Left ventricle myocardium inferior (tissue), 1 donor: ENCODE data around the gene THSD8. TPM values are rescaled to one million over a fixed set of nuclear protein-coding genes. Genes with fewer than 3 reads are reported as not detected.

ENCODE experiments used
- DNase-seq: peaks from one replicate; pipeline ENCODE4 v3.0.0-alpha.2; 2020
- H3K27ac ChIP-seq: fragments of 200-600 bp; replicated peaks from 2 replicates; pipeline ENCODE4 v1.8.0; 2021
- H3K27me3 ChIP-seq: fragments of 200-600 bp; 2 replicates; pipeline ENCODE4 v1.8.0; 2021; ENCODE audit warnings: low read depth
- H3K36me3 ChIP-seq: fragments of 200-600 bp; 2 replicates; pipeline ENCODE4 v1.8.0; 2021
- H3K4me1 ChIP-seq: fragments of 200-600 bp; 2 replicates; pipeline ENCODE4 v1.8.0; 2021
- H3K4me3 ChIP-seq: fragments of 200-600 bp; 2 replicates; pipeline ENCODE4 v1.8.0; 2021; ENCODE audit warnings: mild to moderate bottlenecking, moderate library complexity
- H3K9me3 ChIP-seq: fragments of 200-600 bp; replicated peaks from 2 replicates; pipeline ENCODE4 v1.8.0; 2021
- intact Hi-C: fragments of 100-400 bp; cut with micrococcal nuclease; formaldehyde crosslinking; loops from one replicate; pipeline ENCODE4 v1.11.0; 2022
- total RNA-seq: library from RNA; stranded (reverse); fragmentation: NEBNext Ultra II Directional; extraction: Animal tissue kit (Norgen Biotek cat#: 25700); gene quantifications from one replicate; pipeline ENCODE4 v1.2.1, GENCODE V29; 2021
- TF ChIP-seq, protein P1 (sequence below): fragments of 200-600 bp; IDR thresholded peaks from 2 replicates; pipeline ENCODE4 v1.8.0; 2021; ENCODE audit warnings: antibody characterized with exemption, mild to moderate bottlenecking, borderline replicate concordance
- donor health status: DM: no; HTN: yes; CAD: no; lungs with severe emphysema.

The THSD8 gene
- total RNA-seq, 1 donor from 2014 or later: 2.7 TPM

DNA sequence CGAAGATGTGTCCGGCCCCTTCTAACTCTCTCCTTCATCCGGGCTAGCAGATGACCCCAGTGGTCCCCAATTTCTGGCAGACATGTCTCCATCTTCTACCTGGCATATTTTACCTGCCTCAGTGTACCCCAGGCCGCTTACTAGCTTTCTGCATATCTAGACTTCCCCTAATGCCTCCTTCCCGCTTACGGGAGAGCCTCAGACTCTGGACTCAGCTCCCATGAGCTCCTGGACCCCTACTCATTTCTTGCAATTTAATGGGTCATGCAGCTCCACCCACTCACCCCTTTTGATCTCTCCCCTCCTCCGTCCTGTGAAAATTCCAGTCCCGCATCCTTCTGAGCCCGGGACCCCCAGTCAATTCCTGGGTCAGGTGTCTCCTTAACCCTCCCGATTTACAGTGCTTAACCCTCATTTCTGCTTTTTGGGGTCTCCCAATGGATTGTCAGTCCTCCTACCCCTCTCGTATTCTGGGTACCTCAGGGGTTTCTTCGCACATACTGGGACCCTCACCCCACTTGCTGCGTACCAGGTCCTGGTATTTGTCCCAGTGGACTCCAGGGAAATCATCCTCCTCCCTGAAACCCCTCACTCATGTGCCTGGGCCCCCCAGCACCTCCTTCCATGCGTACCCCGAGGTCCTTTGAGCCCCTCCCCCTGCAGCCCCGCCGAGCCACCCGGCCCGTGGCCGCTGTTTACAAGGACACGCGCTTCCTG, 11.1 kb upstream of the THSD8 start:
- Histone ChIP-seq H3K4me1 (peaks cover 85% of the 10 kb centered on the region), H3K4me3 (peak overlapping the region; percentile 76), H3K27ac (peak overlapping the region; percentile 96), H3K9me3 (no peaks in the 10 kb centered on the region), H3K36me3 (no peaks in the 10 kb centered on the region), H3K27me3 (no peaks in the 10 kb centered on the region)
- intact Hi-C loops: no loop called here
- DNase-seq: no peak
- TF ChIP-seq, protein P1, sequence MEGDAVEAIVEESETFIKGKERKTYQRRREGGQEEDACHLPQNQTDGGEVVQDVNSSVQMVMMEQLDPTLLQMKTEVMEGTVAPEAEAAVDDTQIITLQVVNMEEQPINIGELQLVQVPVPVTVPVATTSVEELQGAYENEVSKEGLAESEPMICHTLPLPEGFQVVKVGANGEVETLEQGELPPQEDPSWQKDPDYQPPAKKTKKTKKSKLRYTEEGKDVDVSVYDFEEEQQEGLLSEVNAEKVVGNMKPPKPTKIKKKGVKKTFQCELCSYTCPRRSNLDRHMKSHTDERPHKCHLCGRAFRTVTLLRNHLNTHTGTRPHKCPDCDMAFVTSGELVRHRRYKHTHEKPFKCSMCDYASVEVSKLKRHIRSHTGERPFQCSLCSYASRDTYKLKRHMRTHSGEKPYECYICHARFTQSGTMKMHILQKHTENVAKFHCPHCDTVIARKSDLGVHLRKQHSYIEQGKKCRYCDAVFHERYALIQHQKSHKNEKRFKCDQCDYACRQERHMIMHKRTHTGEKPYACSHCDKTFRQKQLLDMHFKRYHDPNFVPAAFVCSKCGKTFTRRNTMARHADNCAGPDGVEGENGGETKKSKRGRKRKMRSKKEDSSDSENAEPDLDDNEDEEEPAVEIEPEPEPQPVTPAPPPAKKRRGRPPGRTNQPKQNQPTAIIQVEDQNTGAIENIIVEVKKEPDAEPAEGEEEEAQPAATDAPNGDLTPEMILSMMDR: no peak

DNA sequence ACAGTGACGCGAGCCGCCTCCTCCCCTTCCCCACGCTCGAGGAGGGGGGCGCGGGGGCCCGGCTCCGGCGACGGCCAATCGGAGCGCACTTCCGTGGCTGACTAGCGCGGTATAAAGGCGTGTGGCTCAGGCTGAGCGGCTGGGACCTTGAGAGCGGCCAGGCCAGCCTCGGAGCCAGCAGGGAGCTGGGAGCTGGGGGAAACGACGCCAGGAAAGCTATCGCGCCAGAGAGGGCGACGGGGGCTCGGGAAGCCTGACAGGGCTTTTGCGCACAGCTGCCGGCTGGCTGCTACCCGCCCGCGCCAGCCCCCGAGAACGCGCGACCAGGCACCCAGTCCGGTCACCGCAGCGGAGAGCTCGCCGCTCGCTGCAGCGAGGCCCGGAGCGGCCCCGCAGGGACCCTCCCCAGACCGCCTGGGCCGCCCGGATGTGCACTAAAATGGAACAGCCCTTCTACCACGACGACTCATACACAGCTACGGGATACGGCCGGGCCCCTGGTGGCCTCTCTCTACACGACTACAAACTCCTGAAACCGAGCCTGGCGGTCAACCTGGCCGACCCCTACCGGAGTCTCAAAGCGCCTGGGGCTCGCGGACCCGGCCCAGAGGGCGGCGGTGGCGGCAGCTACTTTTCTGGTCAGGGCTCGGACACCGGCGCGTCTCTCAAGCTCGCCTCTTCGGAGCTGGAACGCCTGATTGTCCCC, 10.4 kb upstream of the THSD8 start, which contains the start of gene JUNB:
Gene JUNB (plus strand): TSS at position 142 of the 706 bp plus-strand sequence. CDS start 286 bp downstream, at position 428.
- intact Hi-C loops: no loop called here
- peaks cover 85% of the 10 kb centered on the region for H3K4me1 ChIP-seq

DNA sequence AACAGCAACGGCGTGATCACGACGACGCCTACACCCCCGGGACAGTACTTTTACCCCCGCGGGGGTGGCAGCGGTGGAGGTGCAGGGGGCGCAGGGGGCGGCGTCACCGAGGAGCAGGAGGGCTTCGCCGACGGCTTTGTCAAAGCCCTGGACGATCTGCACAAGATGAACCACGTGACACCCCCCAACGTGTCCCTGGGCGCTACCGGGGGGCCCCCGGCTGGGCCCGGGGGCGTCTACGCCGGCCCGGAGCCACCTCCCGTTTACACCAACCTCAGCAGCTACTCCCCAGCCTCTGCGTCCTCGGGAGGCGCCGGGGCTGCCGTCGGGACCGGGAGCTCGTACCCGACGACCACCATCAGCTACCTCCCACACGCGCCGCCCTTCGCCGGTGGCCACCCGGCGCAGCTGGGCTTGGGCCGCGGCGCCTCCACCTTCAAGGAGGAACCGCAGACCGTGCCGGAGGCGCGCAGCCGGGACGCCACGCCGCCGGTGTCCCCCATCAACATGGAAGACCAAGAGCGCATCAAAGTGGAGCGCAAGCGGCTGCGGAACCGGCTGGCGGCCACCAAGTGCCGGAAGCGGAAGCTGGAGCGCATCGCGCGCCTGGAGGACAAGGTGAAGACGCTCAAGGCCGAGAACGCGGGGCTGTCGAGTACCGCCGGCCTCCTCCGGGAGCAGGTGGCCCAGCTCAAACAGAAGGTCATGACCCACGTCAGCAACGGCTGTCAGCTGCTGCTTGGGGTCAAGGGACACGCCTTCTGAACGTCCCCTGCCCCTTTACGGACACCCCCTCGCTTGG, 9.6 kb upstream of the THSD8 start:
- peak overlapping the region; percentile 76 for H3K4me3 ChIP-seq
- intact Hi-C loops: no loop called here
- no peaks in the 10 kb centered on the region for H3K27me3 ChIP-seq
- H3K36me3 ChIP-seq: peaks cover 5% of the 10 kb centered on the region
- peak overlapping the region; percentile 96 for H3K27ac ChIP-seq
- peak; percentile 75 for DNase-seq
- H3K4me1 ChIP-seq: peaks cover 77% of the 10 kb centered on the region
- TF ChIP-seq, protein P1: no peak
- no peaks in the 10 kb centered on the region for H3K9me3 ChIP-seq

More for the DNA sequence above, 10.4 kb upstream of the THSD8 start, which contains the start of gene JUNB:
- peak; percentile 98 for DNase-seq
- Histone ChIP-seq H3K36me3 (no peaks in the 10 kb centered on the region), H3K4me3 (peak within 1 kb of the TSS; percentile 76), H3K27ac (peak within 1 kb of the TSS; percentile 96), H3K9me3 (no peaks in the 10 kb centered on the region), H3K27me3 (no peaks in the 10 kb centered on the region)
- TF ChIP-seq, protein P1: peak; percentile 26

DNA sequence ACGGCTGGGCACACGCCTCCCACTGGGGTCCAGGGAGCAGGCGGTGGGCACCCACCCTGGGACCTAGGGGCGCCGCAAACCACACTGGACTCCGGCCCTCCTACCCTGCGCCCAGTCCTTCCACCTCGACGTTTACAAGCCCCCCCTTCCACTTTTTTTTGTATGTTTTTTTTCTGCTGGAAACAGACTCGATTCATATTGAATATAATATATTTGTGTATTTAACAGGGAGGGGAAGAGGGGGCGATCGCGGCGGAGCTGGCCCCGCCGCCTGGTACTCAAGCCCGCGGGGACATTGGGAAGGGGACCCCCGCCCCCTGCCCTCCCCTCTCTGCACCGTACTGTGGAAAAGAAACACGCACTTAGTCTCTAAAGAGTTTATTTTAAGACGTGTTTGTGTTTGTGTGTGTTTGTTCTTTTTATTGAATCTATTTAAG, 9.0 kb upstream of the THSD8 start:
- Histone ChIP-seq H3K27ac (peak overlapping the region; percentile 96), H3K4me3 (peak overlapping the region; percentile 76), H3K9me3 (no peaks in the 10 kb centered on the region), H3K4me1 (peaks cover 71% of the 10 kb centered on the region), H3K27me3 (no peaks in the 10 kb centered on the region), H3K36me3 (peaks cover 11% of the 10 kb centered on the region)
- DNase-seq: no peak
- intact Hi-C loops: no loop called here
- TF ChIP-seq, protein P1: no peak
